AG09319 (cell line): ENCODE data around the gene ZW10.
"Not testable (repeated sequence)": the region's sequence is repeated elsewhere in the genome, so short reads cannot be mapped to it uniquely, and the experiment has no call there.

Source experiments
- DNase-seq: peaks from one replicate; pipeline ENCODE4 v3.0.0-alpha.2; 2010; ENCODE audit warnings: low read depth; ENCODE audit errors: extremely low read depth
- CTCF ChIP-seq: IDR thresholded peaks from 2 replicates; pipeline ENCODE4 v1.5.1; 2011; ENCODE audit warnings: low read depth, mild to moderate bottlenecking, inconsistent platforms, low read length, moderate library complexity

Gene ZW10

GRCh38 chr11:113806406-113806805 lies 32.9 kb upstream of the ZW10 start:
- DNase-seq, result no peak
- TF ChIP-seq CTCF, result peak; percentile 38

GRCh38 chr11:113805640-113806039 lies 32.1 kb upstream of the ZW10 start:
- DNase-seq, result no peak

GRCh38 chr11:113802621-113803020 lies 29.1 kb upstream of the ZW10 start:
- no peak for DNase-seq
- TF ChIP-seq CTCF, result no peak

More at GRCh38 chr11:113805640-113806039, 32.1 kb upstream of the ZW10 start:
- TF ChIP-seq CTCF, result no peak

GRCh38 chr11:113796663-113797259 lies 23.3 kb upstream of the ZW10 start:
- DNase-seq, result no peak
- peak; percentile 63 for TF ChIP-seq CTCF

GRCh38 chr11:113789675-113790320 lies 16.3 kb upstream of the ZW10 start:
- no peak for TF ChIP-seq CTCF
- DNase-seq, result no peak

GRCh38 chr11:113789016-113789415 lies 15.5 kb upstream of the ZW10 start:
- DNase-seq, result not testable (repeated sequence)

GRCh38 chr11:113782134-113782533 lies 8.6 kb upstream of the ZW10 start:
- no peak for DNase-seq

More at GRCh38 chr11:113782134-113782533, 8.6 kb upstream of the ZW10 start:
- no peak for TF ChIP-seq CTCF
